Measurements from ENCODE around the gene CNIH1.
"Not testable (repeated sequence)": the region's sequence is repeated elsewhere in the genome, so short reads cannot be mapped to it uniquely, and the experiment has no call there.

CNIH1 gene

DNA sequence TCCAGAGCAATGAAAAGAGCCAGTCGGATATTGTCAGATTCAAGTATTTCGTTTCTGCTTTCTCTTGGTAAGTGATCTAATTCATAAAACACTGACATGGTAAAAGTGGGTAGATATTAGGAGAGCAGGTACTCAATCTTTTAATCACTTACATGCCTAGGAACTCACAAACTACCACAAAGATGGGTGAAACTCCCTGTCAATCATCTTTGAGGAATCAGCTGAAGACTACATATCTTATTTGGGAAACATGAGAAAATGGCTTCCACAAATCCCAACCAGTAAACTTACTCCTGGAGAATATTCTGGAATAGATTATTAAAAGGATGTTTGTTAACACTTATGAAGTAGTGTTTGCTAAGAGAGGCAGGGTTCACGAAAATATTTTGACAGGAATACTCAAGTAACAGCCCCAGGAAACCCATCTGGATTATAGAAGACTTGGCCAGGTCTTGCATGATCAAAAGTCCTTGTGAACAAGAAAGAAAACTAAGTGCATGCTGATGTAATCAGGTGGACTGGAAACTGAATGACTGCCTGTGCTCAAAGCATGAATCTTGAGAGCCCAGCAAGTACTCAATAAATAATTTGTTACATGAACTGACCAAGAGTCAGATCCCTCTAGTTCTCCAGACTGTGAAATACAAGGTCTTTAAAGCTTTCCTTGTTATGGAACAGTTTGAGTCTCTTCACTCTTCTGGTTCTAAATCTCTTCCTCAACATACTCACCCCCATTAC, 15.5 kb downstream of the CNIH1 start:
- no peak for DNase-seq

DNA sequence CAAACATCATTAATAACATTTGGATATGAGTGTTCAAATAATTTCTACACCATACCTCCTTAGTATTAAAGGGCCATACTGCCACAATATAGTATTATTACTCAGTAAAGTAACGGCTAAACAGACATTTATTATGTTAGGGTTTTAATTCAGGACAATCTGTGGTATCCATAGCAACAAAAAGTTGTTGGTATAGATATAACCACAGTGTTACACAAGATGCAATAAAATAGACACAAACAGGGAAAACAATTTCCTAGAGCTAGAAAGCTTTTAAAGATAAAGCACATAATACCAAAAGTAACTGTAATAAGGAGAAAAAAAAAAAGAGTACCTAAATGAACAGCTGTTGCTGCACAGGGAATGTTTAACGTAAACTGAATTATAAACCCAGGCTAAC, 16.1 kb downstream of the CNIH1 start:
- no peak for DNase-seq

DNA sequence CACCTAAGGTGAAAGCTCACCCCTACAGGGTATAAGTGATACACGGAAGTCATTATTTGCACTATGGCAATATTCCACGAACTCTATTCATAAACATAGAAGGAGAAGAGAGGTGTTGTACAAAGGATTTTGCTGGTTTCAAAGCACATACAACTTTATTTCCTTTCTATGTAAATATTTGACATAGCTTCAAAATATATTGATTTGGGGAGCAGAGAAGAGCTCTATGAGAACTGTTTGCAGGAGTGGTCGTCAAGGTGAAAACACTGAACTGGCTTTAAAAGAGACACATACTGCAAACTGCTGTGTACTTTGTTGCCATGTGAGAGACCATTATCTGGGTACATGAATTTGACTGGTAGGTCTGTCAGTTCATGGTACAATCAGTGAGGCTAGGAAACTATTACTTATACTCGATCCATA, 16.7 kb downstream of the CNIH1 start:
- DNase-seq = no peak

DNA sequence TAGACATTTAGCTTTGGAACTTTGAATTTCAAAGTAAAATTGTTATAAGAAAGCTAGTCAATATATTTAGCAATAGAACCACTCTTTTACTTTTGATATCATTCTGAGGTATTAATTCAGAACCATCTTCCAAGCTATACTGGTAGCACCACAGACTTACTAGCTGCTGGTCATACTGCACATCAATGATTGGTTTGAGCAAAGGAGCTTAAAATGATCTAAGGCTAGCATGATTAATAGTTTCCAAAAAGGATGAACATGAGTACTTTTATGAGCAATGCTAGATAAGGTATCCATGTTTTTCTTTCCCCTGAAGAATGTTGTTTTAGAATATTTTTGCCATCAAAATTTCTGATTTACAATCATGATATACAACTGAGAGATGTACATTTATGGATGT, 17.2 kb downstream of the CNIH1 start:
- no peak for DNase-seq

DNA sequence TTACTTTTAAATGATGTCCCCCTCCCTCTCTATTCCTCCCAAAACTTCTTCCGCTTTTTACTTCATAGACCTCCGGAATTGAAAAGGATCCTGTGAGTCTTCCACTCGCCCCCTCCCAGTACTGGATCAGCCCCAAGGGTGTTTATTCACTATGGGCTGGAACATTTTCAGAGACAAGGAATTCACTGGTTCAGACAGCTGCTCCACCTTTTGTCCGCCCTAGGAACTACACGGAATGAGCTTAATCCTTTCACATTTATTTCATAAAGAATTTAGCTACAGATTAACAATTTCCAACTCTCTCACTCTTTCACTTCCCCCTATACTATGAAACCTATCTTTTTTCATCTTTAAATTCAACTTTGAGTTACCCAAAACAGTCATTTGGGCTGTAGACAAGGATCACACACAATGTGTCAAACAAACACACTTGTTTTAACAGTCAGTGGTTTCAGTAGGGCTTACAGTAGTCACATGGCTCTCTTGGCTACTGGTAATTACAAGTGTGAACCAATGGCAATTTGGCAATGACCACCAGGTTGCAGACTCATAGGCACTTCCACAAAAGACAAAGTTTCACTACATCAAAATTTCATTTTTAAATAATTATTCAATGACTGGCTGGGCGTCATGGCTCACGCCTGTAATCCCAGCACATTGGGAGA, 20.6 kb downstream of the CNIH1 start:
- no peak for DNase-seq

DNA sequence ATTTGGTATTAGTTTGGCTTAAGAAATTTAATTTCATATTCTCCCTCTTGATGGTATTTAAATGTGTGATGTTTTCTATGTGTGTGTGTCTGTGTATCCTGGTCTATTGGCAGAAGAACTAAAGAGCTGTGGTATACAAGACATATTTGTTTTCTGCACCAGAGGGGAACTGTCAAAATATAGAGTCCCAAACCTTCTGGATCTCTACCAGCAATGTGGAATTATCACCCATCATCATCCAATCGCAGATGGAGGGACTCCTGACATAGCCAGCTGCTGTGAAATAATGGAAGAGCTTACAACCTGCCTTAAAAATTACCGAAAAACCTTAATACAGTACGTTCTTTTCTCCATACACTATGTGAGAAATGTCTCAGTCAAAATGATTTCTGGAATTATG, 29.8 kb downstream of the CNIH1 start:
- no peak for DNase-seq

DNA sequence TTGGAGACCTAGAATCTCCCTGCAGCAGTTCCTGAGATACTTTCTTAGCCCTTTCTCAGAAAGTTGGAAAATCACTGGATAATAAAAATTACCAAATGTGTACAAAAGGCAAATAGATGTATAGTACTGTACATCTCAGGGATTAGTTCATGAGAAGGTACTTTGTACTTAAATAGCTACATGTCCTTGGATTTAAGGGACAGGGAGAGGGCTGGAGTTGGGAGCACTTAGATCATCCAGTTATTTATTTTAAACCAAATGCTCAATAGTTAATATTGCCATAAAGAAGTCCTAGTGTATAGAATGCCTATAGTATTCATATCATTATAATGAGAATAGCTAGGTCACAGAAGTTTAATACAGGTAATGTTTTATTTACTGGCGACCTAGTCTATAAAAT, 31.0 kb downstream of the CNIH1 start:
- DNase-seq = no peak

DNA sequence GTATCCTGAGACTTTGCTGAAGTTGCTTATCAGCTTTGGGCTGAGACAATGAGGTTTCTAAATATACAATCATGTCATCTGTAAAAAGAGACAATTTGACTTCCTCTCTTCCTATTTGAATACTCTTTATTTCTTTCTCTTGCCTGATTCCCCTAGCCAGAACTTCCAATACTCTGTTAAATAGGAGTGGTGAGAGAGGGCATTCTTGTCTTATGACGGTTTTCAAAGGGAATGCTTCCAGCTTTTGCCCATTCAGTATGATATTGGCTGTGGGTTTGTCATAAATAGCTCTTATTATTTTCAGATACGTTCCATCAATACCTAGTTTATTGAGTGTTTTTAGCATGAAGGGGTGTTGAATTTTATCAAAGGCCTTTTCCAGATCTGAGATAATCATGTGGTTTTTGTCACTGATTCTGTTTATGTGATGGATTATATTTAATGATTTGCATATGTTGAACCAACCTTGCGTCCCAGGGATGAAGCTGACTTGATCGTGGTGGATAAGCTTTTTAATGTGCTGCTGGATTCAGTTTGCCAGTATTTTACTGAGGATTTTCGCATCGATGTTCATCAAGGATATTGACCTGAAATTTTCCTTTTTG, 37.7 kb downstream of the CNIH1 start:
- not testable (repeated sequence) for DNase-seq

DNA sequence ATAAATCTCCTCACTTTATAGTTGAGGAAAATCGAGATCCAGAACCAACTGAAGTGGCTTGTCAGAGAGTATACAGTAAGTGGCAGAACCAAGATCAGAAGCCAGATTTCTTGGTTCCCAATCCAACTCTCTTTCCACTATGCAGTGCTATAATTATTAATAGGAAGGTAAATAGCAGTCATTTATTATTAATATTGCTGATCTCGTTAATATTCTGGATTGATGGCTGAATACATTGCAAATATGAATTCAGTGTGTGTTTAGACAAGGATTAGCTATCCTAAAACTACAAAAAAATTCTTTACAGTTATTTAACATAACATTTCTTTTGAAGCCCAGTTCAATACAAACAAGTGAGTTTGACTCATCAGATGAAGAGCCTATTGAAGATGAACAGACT, 41.6 kb downstream of the CNIH1 start:
- DNase-seq = no peak

DNA sequence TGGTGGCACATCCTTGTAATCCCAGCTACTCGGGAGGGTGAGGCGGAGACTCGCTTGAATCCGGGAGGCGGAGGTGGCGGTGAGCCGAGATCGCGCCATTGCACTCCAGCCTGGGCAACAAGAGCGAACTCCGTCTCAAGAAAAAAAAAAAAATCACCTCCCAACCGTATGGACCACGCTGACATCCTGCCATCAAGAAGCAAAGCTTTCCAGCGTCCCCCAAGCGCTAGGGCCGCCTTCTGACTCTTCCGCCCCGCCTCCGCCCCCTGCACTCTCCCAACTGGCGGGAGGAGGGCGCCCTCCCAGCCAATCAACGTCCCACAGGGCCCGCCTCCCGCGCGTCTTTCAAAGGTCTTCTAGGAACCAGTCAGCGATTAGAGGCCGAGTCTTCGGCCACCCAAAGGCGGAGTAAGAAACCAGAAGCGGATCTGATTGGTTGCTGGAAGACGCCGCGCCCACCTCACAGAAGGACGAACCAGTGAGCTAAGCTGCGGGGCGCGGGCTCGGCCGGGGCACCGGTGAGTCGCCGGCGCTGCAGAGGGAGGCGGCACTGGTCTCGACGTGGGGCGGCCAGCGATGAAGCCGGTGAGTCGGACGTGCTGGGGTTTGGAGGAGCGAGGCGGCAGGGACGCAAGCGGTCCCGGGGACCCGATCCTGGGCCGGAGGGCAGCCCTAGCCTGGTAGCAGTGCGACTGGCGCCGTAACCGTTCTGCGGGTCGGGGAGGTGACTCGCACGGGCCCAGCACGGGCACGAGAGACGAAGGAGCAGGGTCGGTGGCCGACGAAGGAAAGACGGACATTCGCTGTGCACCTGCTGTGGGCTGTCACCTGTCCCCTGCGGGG, 44.5 kb downstream of the CNIH1 start, which contains the start of gene CDKN3:
CDKN3 (plus strand) TSS at position 515 of the 843 bp plus-strand sequence; CDS start at position 577, 62 bp downstream.
- peak; percentile 96 for DNase-seq

DNA sequence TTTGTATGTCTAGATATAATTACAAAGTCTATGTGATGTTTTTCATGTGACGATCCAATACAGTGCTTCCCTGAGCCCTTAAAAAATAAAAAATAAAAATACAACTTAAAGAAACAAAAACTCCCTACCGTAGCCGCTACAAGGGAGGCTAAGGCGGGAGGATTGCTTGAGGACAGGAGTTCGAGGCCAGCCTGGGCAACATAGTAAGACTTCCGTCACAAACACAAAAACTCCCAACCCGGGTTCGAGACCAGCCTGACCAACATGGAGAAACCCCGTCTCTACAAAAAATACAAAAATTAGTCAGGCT, 45.0 kb downstream of the CNIH1 start:
- DNase-seq = peak in 1 of 2 donors; percentile 8

DNA sequence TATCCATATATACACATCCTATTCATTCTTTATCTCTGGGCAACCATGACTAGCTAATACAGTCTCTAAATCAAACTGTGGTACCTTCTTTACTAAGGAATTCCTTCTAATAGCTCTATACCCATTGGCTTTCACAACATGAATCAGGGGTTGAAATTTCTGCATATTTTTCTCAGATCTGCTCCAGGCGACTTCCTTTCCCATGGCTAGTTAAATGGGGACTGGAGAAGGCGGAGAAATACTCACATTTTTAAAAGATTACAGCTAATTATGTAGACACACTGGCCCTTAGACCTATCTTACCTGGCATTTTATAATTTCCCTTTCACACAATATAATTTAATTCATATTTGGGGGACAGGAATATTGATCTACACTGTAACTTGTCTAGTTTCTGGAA, 45.5 kb downstream of the CNIH1 start:
- no peak for DNase-seq

DNA sequence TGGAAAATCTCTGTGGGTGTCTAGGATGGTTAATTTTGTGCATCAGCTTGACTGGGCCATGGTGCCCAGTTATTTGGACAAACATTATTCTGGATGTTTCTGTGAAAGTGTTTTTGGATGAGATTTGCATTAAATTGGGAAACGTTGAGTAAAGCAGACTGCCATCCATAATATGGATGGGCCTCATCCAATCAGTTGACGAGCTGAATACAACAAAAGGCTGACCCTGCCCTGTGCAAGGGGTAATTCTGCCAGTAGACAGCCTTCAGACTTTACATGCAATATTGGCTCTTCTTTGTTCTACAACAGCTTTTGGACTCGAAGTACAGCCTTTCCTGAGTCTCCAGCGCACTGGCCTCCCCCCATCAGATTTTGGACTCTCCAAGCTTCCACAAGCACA, 45.9 kb downstream of the CNIH1 start:
- no peak for DNase-seq

DNA sequence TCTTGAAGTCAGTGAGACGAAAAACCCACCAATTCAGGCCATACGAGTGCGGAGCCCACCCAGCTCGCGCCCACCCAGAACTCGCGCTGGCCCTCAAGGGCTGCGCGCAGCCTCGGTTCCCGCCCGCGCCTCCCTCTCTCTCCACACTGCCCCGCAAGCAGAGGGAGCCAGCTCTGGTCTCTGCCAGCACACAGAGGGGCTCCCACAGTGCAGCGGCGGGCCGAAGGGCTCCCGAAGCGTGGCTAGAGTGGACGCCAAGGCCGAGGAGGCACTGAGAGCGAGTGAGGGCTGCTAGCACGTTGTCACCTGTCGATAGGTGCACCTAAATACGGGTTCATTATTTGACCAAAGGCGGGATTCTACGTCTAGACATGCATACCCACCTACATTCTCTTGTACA, 46.6 kb downstream of the CNIH1 start:
- no peak for DNase-seq

DNA sequence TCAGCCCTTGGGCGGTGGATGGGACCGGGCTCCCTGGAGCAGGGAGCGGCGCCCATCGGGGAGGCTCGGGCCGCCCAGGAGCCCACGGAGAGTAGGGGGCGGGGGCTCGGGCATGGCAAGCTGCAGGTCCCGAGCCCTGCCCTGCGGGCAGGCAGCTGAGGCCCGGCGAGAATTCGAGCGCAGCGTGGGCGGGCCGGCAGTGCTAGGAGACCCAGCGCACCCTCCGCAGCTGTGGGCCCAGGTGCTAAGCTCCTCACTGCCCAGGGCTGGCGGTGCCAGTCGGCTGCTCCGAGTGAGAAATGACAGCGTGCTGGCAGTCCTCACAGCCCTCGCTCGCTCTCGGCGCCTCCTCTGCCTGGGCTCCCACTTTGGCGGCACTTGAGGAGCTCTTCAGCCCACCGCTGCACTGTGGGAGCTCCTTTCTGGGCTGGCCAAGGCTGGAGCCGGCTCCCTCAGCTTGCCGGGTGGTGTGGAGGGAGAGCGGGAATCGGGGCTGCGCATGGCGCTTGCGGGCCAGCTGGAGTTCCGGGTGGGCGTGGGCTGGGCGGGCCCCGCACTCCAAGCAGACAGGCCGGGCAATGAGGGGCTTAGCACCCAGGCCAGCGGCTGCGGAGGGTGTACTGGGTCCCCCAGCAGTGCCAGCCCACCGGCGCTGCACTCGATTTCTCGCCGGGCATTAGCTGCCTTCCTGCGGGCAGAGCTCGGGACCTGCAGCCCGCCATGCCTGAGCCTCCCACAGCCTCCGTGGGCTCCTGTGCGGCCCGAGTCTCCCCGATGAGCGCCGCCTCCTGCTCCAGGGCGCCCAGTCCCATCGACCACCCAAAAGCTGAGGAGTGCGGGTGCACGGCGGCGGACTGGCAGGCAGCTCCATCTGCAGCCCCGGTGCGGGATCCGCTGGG, 47.9 kb downstream of the CNIH1 start:
- DNase-seq = not testable (repeated sequence)

DNA sequence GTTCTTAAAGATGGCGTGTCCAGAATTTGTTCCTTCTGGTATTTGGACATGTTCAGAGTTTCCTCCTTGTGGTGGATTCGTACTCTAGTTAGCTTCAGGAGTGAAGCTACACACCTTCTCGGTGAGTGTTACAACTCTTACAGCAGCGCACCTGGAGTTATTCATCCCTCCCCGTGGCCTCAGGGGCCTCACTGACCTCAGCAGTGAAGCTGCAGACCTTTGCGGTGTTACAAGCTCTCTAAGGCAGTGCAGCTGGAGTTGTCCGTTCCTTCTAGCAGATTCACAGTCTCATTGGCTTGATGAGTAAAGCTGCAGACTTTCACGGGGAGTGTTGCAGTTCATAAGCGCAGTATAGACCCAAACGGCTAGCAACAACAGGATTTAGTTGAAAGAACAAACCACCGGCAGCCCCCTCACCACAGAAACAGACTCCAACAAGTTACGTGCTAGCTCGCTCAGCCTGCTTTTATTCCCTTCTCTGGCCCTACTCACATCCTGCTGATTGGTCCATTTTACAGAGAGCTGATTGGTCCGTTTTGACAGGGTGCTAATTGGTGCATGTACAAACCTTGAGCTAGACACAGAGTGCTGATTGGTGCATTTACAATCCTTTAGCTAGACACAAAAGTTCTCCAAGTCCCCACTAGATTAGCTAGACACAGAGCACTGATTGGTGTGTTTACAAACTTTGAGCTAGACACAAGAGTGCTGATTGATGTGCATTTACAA, 48.9 kb downstream of the CNIH1 start:
- DNase-seq = no peak

DNA sequence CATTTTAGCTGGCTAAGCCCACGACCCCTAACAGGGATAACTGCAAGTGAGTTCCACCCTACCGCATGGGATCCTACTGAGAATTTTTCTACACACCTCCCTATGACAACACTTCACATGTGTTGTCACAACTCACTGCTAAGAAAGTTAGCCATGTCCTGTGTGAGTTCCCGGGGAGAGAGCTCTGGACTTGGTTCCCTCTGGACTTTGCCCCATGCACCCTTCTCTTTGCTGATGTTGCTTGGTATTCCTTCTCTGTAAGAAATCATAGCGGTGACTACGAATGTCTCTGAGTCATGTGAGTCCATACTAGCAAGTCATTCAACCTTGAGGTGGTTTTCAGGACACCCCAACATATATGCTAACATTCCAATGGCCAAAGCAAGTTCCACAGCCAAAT, 53.8 kb downstream of the CNIH1 start:
- DNase-seq = no peak

DNA sequence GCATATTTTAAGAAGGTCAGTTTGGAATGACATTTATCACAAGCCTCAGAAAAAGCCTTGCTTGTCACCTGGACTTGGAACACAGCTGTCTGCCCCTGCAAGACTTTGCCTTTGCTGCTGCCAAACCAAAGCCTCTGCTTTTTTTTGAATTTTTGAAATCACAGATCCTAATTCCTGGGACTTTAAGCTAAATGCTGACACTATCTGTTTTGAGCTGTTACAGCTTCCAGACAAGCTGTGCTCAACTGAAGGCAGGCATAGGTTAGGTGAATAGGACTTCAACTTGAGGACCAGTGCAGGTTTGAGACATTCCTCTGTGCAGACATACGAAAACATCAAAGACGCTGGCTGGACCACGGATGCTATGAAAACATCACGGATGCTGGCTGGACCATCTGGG, 55.6 kb downstream of the CNIH1 start:
- no peak for DNase-seq

DNA sequence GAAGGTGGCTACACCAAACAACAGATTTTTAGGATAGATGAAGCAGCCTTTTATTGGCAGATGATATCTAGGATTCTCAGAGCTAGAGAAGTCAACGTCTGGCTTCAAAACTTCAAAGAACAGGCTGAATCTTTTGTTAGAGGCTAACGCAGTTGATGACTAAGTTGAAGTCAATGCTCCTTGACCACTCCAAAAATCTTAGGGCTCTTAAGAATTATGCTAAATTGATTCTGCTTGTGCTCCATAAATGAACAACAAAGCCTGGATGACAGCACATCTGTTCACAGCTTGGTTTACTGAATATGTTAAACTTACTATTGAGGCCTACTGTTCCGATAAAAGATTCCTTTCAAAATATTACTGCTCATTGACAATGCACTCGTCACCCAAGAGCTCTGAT, 57.3 kb downstream of the CNIH1 start:
- no peak for DNase-seq

DNA sequence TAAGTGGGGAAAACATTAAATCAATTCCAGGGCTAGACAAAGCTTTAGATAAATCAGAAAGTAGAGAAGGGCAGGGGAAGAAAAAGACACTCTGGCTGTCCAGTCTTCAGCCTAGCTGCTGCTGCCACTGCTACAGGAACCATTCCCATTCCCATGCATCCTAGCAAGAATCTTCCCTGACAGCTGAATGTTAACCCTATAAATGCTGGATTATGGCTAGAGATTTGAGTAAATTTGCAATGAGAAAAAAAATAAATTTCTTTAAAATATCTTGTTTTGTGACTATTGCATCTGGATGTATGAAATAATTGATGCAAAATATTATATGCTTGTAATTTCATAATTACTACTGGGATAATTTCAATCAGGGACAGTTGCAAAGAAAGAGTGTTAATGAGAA, 59.4 kb downstream of the CNIH1 start:
- DNase-seq = no peak

DNA sequence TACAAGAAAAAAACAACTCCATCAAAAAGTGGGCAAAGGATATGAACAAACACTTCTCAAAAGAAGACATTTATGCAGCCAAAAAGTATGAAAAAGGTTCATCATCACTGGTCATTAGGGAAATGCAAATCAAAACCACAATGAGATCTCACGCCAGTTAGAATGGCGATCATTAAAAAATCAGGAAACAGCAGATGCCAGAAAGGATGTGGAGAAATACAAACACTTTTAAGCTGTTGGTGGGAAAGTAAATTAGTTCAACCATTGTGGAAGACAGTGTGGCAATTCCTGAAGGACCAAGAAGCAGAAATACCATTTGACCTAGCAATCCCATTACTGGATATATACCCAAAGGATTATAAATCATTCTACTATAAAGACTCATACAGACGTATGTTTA, 60.6 kb downstream of the CNIH1 start:
- DNase-seq = not testable (repeated sequence)

DNA sequence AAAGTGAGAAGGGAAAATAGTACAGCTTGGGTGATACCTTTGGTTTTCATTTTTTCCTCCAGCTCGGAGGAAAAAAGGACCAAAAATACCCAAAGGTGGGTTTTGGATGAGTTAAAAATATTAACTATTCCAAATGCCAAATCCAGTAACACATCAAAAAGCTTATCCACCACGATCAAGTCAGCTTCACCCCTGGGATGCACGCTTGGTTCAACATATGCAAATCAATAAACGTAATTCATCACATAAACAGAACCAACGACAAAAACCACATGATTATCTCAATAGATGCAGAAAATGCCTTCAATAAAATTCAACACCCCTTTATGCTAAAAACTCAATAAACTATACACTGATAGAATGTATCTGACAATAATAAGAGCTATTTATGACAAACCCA, 62.3 kb downstream of the CNIH1 start:
- not testable (repeated sequence) for DNase-seq
